ENCODE measurements around the gene MASP1.
"Not testable (repeated sequence)": the region's sequence is repeated elsewhere in the genome, so short reads cannot be mapped to it uniquely, and the experiment has no call there.

MASP1 gene

GRCh38 chr3:187212705-187213104, 78.8 kb downstream of the MASP1 start:
- DNase-seq, result no peak

GRCh38 chr3:187212196-187212545, 79.4 kb downstream of the MASP1 start:
- DNase-seq, result no peak

GRCh38 chr3:187211532-187212195, 79.9 kb downstream of the MASP1 start:
- no peak for DNase-seq

GRCh38 chr3:187210545-187211327, 80.8 kb downstream of the MASP1 start:
- no peak for DNase-seq

GRCh38 chr3:187210091-187210490, 81.4 kb downstream of the MASP1 start:
- no peak for DNase-seq

- no peak for DNase-seq
Observed at GRCh38 chr3:187209491-187209890, 82.0 kb downstream of the MASP1 start.

- no peak for DNase-seq
Observed at GRCh38 chr3:187208159-187208558, 83.4 kb downstream of the MASP1 start.

- no peak for DNase-seq
Observed at GRCh38 chr3:187207624-187208023, 83.9 kb downstream of the MASP1 start.

- DNase-seq, result no peak
Observed at GRCh38 chr3:187207062-187207461, 84.5 kb downstream of the MASP1 start.

- no peak for DNase-seq
Observed at GRCh38 chr3:187205683-187206082, 85.9 kb downstream of the MASP1 start.

- DNase-seq, result not testable (repeated sequence)
Observed at GRCh38 chr3:187199463-187200050, 92.0 kb downstream of the MASP1 start.

GRCh38 chr3:187198490-187198889, 93.0 kb downstream of the MASP1 start:
- DNase-seq, result no peak

GRCh38 chr3:187197335-187197649, 94.2 kb downstream of the MASP1 start, which contains the start of gene RTP1:
Gene RTP1 (plus strand): TSS chr3:187197486. CDS start chr3:187197516, 30 bp downstream.
- no peak for DNase-seq

- DNase-seq, result no peak
Observed at GRCh38 chr3:187196573-187197334, 94.8 kb downstream of the MASP1 start.

- DNase-seq, result no peak
Observed at GRCh38 chr3:187193181-187193580, 98.4 kb downstream of the MASP1 start.

GRCh38 chr3:187191271-187191670, 100.3 kb downstream of the MASP1 start:
- DNase-seq, result no peak

- DNase-seq, result no peak
Observed at GRCh38 chr3:187188931-187189330, 102.6 kb downstream of the MASP1 start.

- no peak for DNase-seq
Observed at GRCh38 chr3:187186801-187187421, 104.6 kb downstream of the MASP1 start.

- no peak for DNase-seq
Observed at GRCh38 chr3:187186375-187186774, 105.2 kb downstream of the MASP1 start.

- no peak for DNase-seq
Observed at GRCh38 chr3:187185759-187186158, 105.8 kb downstream of the MASP1 start.

All from GF-D8 (cell line).